WTC11 (cell line): ENCODE results near the gene OS9. TPM values are rescaled to one million over a fixed set of nuclear protein-coding genes. Genes with fewer than 3 reads are reported as not detected.

Source experiments
- ATAC-seq: fragments of 200-7000 bp; cut with Tn5 transposase; 2 replicates; pipeline ENCODE4 v1.10.0; 2021; ENCODE audit warnings: mild to moderate bottlenecking, moderate library complexity
- CTCF ChIA-PET: fragments of 300-600 bp; sonication (Branson Sonifier 250); formaldehyde crosslinking; loops from one replicate; lab custom pipeline; 2021; ENCODE audit warnings: antibody characterized with exemption; lab: Charles Lee
- POLR2A ChIA-PET: fragments of 350-600 bp; sonication (Branson Sonifier 250); formaldehyde crosslinking; loops from one replicate; lab custom pipeline; 2021; ENCODE audit warnings: antibody characterized with exemption; lab: Charles Lee
- DNase-seq: peaks from one replicate; pipeline ENCODE4 v3.0.0; 2021; ENCODE audit warnings: low spot score
- H3K27ac Mint-ChIP-seq: 2 replicates; pipeline ENCODE4 v1.8.0; 2021; ENCODE audit warnings: mixed read lengths
- H3K27me3 Mint-ChIP-seq: 2 replicates; pipeline ENCODE4 v1.8.0; 2021; ENCODE audit warnings: low read depth, mild to moderate bottlenecking, moderate library complexity, mixed read lengths
- H3K36me3 Mint-ChIP-seq: 2 replicates; pipeline ENCODE4 v1.8.0; 2021; ENCODE audit warnings: mixed read lengths
- H3K4me1 Mint-ChIP-seq: 2 replicates; pipeline ENCODE4 v1.8.0; 2022; ENCODE audit warnings: mixed read lengths
- H3K4me3 Mint-ChIP-seq: 2 replicates; pipeline ENCODE4 v1.8.0; 2021; ENCODE audit warnings: mild to moderate bottlenecking, moderate library complexity, mixed read lengths
- H3K9me3 Mint-ChIP-seq: 2 replicates; pipeline ENCODE4 v1.8.0; 2021; ENCODE audit warnings: mixed read lengths
- ARID4B ChIP-seq: sonication (generic); formaldehyde crosslinking; IDR thresholded peaks from 2 replicates; pipeline ENCODE4 v1.8.0; 2023; ENCODE audit warnings: missing genetic modification reagents, mild to moderate bottlenecking, borderline replicate concordance
- ATF3 ChIP-seq: sonication (generic); formaldehyde crosslinking; conservative IDR thresholded peaks from 2 replicates; pipeline ENCODE4 v1.8.1; 2022; ENCODE audit warnings: mild to moderate bottlenecking, missing genetic modification reagents
- CREM ChIP-seq: sonication (generic); formaldehyde crosslinking; IDR thresholded peaks from 2 replicates; pipeline ENCODE4 v1.8.1; 2022; ENCODE audit warnings: mild to moderate bottlenecking, missing genetic modification reagents, moderate library complexity
- E2F5 ChIP-seq: sonication (generic); formaldehyde crosslinking; IDR thresholded peaks from 2 replicates; pipeline ENCODE4 v1.8.1; 2022; ENCODE audit warnings: mild to moderate bottlenecking, moderate library complexity, missing genetic modification reagents
- ELF4 ChIP-seq: sonication (generic); formaldehyde crosslinking; IDR thresholded peaks from 2 replicates; pipeline ENCODE4 v1.8.1; 2022; ENCODE audit warnings: low read depth, mild to moderate bottlenecking, moderate library complexity, missing genetic modification reagents
- FOXP1 ChIP-seq: sonication (generic); formaldehyde crosslinking; IDR thresholded peaks from 2 replicates; pipeline ENCODE4 v1.8.0; 2022; ENCODE audit warnings: missing genetic modification reagents, mild to moderate bottlenecking, moderate library complexity, borderline replicate concordance
- GRHL2 ChIP-seq: fragments of 250-450 bp; sonication (Bioruptor Pico); IDR thresholded peaks from 2 replicates; pipeline ENCODE4 v1.8.0; 2022; ENCODE audit warnings: mild to moderate bottlenecking, moderate library complexity; ENCODE audit not compliant: insufficient replicate concordance, severe bottlenecking
- GTF2I ChIP-seq: fragments of 250-450 bp; sonication (Bioruptor Pico); conservative IDR thresholded peaks from 2 replicates; pipeline ENCODE4 v1.4.0; 2021; ENCODE audit warnings: mild to moderate bottlenecking
- HMGA2 ChIP-seq: fragments of 250-450 bp; sonication (Bioruptor Pico); IDR thresholded peaks from 2 replicates; pipeline ENCODE4 v1.4.0; 2021; ENCODE audit warnings: mild to moderate bottlenecking, moderate library complexity
- HMGXB4 ChIP-seq: sonication (generic); formaldehyde crosslinking; IDR thresholded peaks from 2 replicates; pipeline ENCODE4 v1.8.1; 2023; ENCODE audit warnings: mild to moderate bottlenecking, moderate library complexity, missing genetic modification reagents
- JAZF1 ChIP-seq: fragments of 250-450 bp; sonication (Bioruptor Pico); IDR thresholded peaks from 2 replicates; pipeline ENCODE4 v1.9.0; 2021; ENCODE audit warnings: moderate library complexity, mild to moderate bottlenecking, inconsistent platforms
- MLX ChIP-seq: sonication (generic); formaldehyde crosslinking; IDR thresholded peaks from 2 replicates; pipeline ENCODE4 v1.8.1; 2023; ENCODE audit warnings: mild to moderate bottlenecking, missing genetic modification reagents, moderate library complexity
- MYBL2 ChIP-seq: sonication (generic); formaldehyde crosslinking; IDR thresholded peaks from 2 replicates; pipeline ENCODE4 v1.8.1; 2023; ENCODE audit warnings: mild to moderate bottlenecking, moderate library complexity, missing genetic modification reagents
- NR2C2 ChIP-seq: sonication (generic); formaldehyde crosslinking; IDR thresholded peaks from 2 replicates; pipeline ENCODE4 v1.8.0; 2022; ENCODE audit warnings: mild to moderate bottlenecking, missing genetic modification reagents
- USF1 ChIP-seq: sonication (generic); formaldehyde crosslinking; IDR thresholded peaks from 2 replicates; pipeline ENCODE4 v1.8.0; 2022; ENCODE audit warnings: mild to moderate bottlenecking, missing genetic modification reagents
- ZNF219 ChIP-seq: sonication (generic); formaldehyde crosslinking; IDR thresholded peaks from 2 replicates; pipeline ENCODE4 v1.8.0; 2023; ENCODE audit warnings: missing genetic modification reagents, mild to moderate bottlenecking, borderline replicate concordance
- ZNF232 ChIP-seq: sonication (generic); formaldehyde crosslinking; IDR thresholded peaks from 2 replicates; pipeline ENCODE4 v1.8.0; 2022; ENCODE audit warnings: mild to moderate bottlenecking, missing genetic modification reagents
- ZNF396 ChIP-seq: fragments of 250-450 bp; sonication (Bioruptor Pico); IDR thresholded peaks from 2 replicates; pipeline ENCODE4 v1.8.0; 2021; ENCODE audit warnings: mild to moderate bottlenecking, moderate library complexity, borderline replicate concordance
- ZNF425 ChIP-seq: fragments of 250-450 bp; sonication (Bioruptor Pico); conservative IDR thresholded peaks from 2 replicates; pipeline ENCODE4 v1.9.0; 2021; ENCODE audit warnings: mild to moderate bottlenecking
- total RNA-seq: library from RNA; stranded (reverse); gene quantifications from 3 replicates; pipeline ENCODE4 v1.2.3, GENCODE V29; 2021

The OS9 gene
- total RNA-seq, 1 experiment from 2014 or later: 77.5 TPM

- Mint-ChIP-seq H3K36me3 (no peaks in the 10 kb centered on the region), H3K4me3 (no peak overlapping the region), H3K27ac (no peak overlapping the region), H3K4me1 (peaks cover 23% of the 10 kb centered on the region), H3K27me3 (peaks cover 100% of the 10 kb centered on the region), H3K9me3 (no peaks in the 10 kb centered on the region)
- CTCF ChIA-PET: interaction anchor here (0.7 to 1.4 kb wide), 3 partner anchors 10 to 39 kb away, joined by 3 to 7 read pairs (median 3); partner anchors contain the start of gene OS9
- no peak for DNase-seq
- POLR2A ChIA-PET: no interaction called here
- TF ChIP-seq GTF2I (CRISPR knock-in tag) (no peak), GRHL2 (no peak), ARID4B (no peak), ELF4 (CRISPR knock-in tag) (no peak), MLX (CRISPR knock-in tag) (no peak), ZNF396 (CRISPR knock-in tag) (no peak), FOXP1 (CRISPR knock-in tag) (no peak), ZNF425 (CRISPR knock-in tag) (no peak), E2F5 (CRISPR knock-in tag) (no peak), CREM (no peak), ZNF219 (CRISPR knock-in tag) (no peak), NR2C2 (CRISPR knock-in tag) (no peak), ZNF232 (CRISPR knock-in tag) (no peak), USF1 (CRISPR knock-in tag) (no peak), ATF3 (CRISPR knock-in tag) (no peak), JAZF1 (CRISPR knock-in tag) (no peak), HMGXB4 (CRISPR knock-in tag) (no peak), MYBL2 (CRISPR knock-in tag) (no peak), HMGA2 (CRISPR knock-in tag) (no peak)
- ATAC-seq: no peak
These were observed 38.3 kb downstream of the OS9 start for GRCh38 chr12:57732270-57732669.
